Mucosa of stomach (tissue), 1 donor: Measurements from ENCODE around the gene CCDC110.

Experiments used
- H3K27me3 ChIP-seq: one replicate; pipeline ENCODE4 v1.7.0; 2013; ENCODE audit warnings: mild to moderate bottlenecking, low read length; ENCODE audit not compliant: control insufficient read depth, insufficient read depth
- H3K36me3 ChIP-seq: one replicate; pipeline ENCODE4 v1.7.0; 2013; ENCODE audit warnings: low read length; ENCODE audit not compliant: control insufficient read depth, insufficient read depth
- H3K4me1 ChIP-seq: one replicate; pipeline ENCODE4 v1.7.0; 2013; ENCODE audit warnings: mild to moderate bottlenecking, low read length; ENCODE audit not compliant: control insufficient read depth, insufficient read depth
- H3K4me3 ChIP-seq: one replicate; pipeline ENCODE4 v1.7.0; 2013; ENCODE audit warnings: low read length
- H3K9ac ChIP-seq: one replicate; pipeline ENCODE4 v1.7.0; 2013; ENCODE audit warnings: mild to moderate bottlenecking, low read length, moderate library complexity
- H3K9me3 ChIP-seq: one replicate; pipeline ENCODE4 v1.7.0; 2013; ENCODE audit warnings: mild to moderate bottlenecking, low read length, moderate library complexity; ENCODE audit not compliant: control insufficient read depth
- donor health status: Pancreatic carcinoma.

Gene CCDC110

GRCh38 chr4:185504098-185505047, 32.8 kb upstream of the CCDC110 start:
- Histone ChIP-seq H3K36me3 (no peaks in the 10 kb centered on the region), H3K27me3 (no peaks in the 10 kb centered on the region), H3K4me3 (no peak overlapping the region), H3K9me3 (no peaks in the 10 kb centered on the region), H3K4me1 (no peaks in the 10 kb centered on the region), H3K9ac (no peak overlapping the region)

GRCh38 chr4:185502386-185502785, 30.9 kb upstream of the CCDC110 start:
- Histone ChIP-seq H3K4me3 (no peak overlapping the region), H3K36me3 (no peaks in the 10 kb centered on the region), H3K4me1 (no peaks in the 10 kb centered on the region), H3K27me3 (no peaks in the 10 kb centered on the region), H3K9me3 (no peaks in the 10 kb centered on the region), H3K9ac (no peak overlapping the region)

- no peaks in the 10 kb centered on the region for H3K27me3 ChIP-seq
- no peaks in the 10 kb centered on the region for H3K9me3 ChIP-seq
- H3K4me3 ChIP-seq, result no peak overlapping the region
- no peak overlapping the region for H3K9ac ChIP-seq
- H3K36me3 ChIP-seq, result no peaks in the 10 kb centered on the region
- H3K4me1 ChIP-seq, result no peaks in the 10 kb centered on the region
These were observed 29.0 kb upstream of the CCDC110 start for GRCh38 chr4:185500576-185500975.

GRCh38 chr4:185500035-185500434, 28.5 kb upstream of the CCDC110 start:
- H3K4me1 ChIP-seq, result no peaks in the 10 kb centered on the region

GRCh38 chr4:185488650-185489049, 17.1 kb upstream of the CCDC110 start:
- H3K27me3 ChIP-seq, result no peaks in the 10 kb centered on the region
- no peaks in the 10 kb centered on the region for H3K36me3 ChIP-seq
- H3K4me3 ChIP-seq, result no peak overlapping the region
- no peak overlapping the region for H3K9ac ChIP-seq
- no peaks in the 10 kb centered on the region for H3K9me3 ChIP-seq
- H3K4me1 ChIP-seq, result no peaks in the 10 kb centered on the region

More at GRCh38 chr4:185500035-185500434, 28.5 kb upstream of the CCDC110 start:
- Histone ChIP-seq H3K9me3 (no peaks in the 10 kb centered on the region), H3K4me3 (no peak overlapping the region), H3K27me3 (no peaks in the 10 kb centered on the region), H3K36me3 (no peaks in the 10 kb centered on the region), H3K9ac (no peak overlapping the region)

GRCh38 chr4:185481401-185481800, 9.9 kb upstream of the CCDC110 start:
- Histone ChIP-seq H3K4me3 (no peak overlapping the region), H3K36me3 (no peaks in the 10 kb centered on the region), H3K9me3 (no peaks in the 10 kb centered on the region), H3K9ac (no peak overlapping the region), H3K27me3 (no peaks in the 10 kb centered on the region), H3K4me1 (no peaks in the 10 kb centered on the region)

- Histone ChIP-seq H3K9ac (no peak overlapping the region), H3K4me3 (no peak overlapping the region), H3K4me1 (no peaks in the 10 kb centered on the region), H3K27me3 (no peaks in the 10 kb centered on the region), H3K36me3 (no peaks in the 10 kb centered on the region), H3K9me3 (no peaks in the 10 kb centered on the region)
These were observed 8.6 kb upstream of the CCDC110 start for GRCh38 chr4:185480016-185480732.

GRCh38 chr4:185479507-185479971, 8.0 kb upstream of the CCDC110 start:
- no peak overlapping the region for H3K9ac ChIP-seq
- H3K4me3 ChIP-seq, result no peak overlapping the region
- H3K27me3 ChIP-seq, result no peaks in the 10 kb centered on the region
- no peaks in the 10 kb centered on the region for H3K9me3 ChIP-seq
- H3K36me3 ChIP-seq, result no peaks in the 10 kb centered on the region
- H3K4me1 ChIP-seq, result no peaks in the 10 kb centered on the region

- Histone ChIP-seq H3K9me3 (no peaks in the 10 kb centered on the region), H3K4me3 (no peak overlapping the region), H3K4me1 (peaks cover 4% of the 10 kb centered on the region), H3K27me3 (peaks cover 16% of the 10 kb centered on the region), H3K36me3 (no peaks in the 10 kb centered on the region), H3K9ac (no peak overlapping the region)
These were observed 1.7 kb upstream of the CCDC110 start for GRCh38 chr4:185473247-185473646.

- Histone ChIP-seq H3K36me3 (no peaks in the 10 kb centered on the region), H3K4me3 (peak overlapping the region; percentile 50), H3K27me3 (peaks cover 16% of the 10 kb centered on the region), H3K9ac (peak overlapping the region; percentile 55), H3K9me3 (no peaks in the 10 kb centered on the region), H3K4me1 (peaks cover 4% of the 10 kb centered on the region)
These were observed 590 bp upstream of the CCDC110 start for GRCh38 chr4:185472103-185472542.

GRCh38 chr4:185470501-185471195, 885 bp downstream of the CCDC110 start:
- peaks cover 16% of the 10 kb centered on the region for H3K27me3 ChIP-seq
- peak overlapping the region; percentile 3 for H3K4me3 ChIP-seq
- peak overlapping the region; percentile 22 for H3K9ac ChIP-seq
- no peaks in the 10 kb centered on the region for H3K36me3 ChIP-seq
- peaks cover 4% of the 10 kb centered on the region for H3K4me1 ChIP-seq
- H3K9me3 ChIP-seq, result no peaks in the 10 kb centered on the region
